IMR-90 (cell line): ENCODE measurements around the gene GPR32. TPM values are rescaled to one million over a fixed set of nuclear protein-coding genes. Genes with fewer than 3 reads are reported as not detected.

Experiments used
- ATAC-seq: fragments of 200-7000 bp; cut with Tn5 transposase; 2 replicates; pipeline ENCODE4 v1.9.1; 2020; ENCODE audit warnings: low read depth, mild to moderate bottlenecking, moderate library complexity
- BruUV-seq: library from RNA; stranded (reverse); fragments of 400-500 nt; replicated peaks from 2 replicates; lab custom pipeline; 2021; lab: Mats Ljungman, UMichigan
- CTCF ChIA-PET: fragments of 300-600 bp; formaldehyde crosslinking; extraction: SDS; loops from one replicate; lab custom pipeline; 2021; ENCODE audit warnings: antibody characterized with exemption; lab: Yijun Ruan, JAX
- POLR2A ChIA-PET: fragments of 300-600 bp; sonication (Branson Sonifier 250); formaldehyde crosslinking; loops from one replicate; lab custom pipeline; 2022; ENCODE audit warnings: antibody characterized with exemption; ENCODE audit not compliant: unreplicated experiment; lab: Charles Lee
- DNase-seq: peaks from one replicate; pipeline ENCODE4 v3.0.0; 2013
- H2AFZ ChIP-seq: replicated peaks from 2 replicates; pipeline ENCODE3; 2013; ENCODE audit warnings: low read length, mild to moderate bottlenecking; ENCODE audit not compliant: poor library complexity
- H2AK5ac ChIP-seq: 2 replicates; pipeline ENCODE4 v1.6.1; 2013; ENCODE audit warnings: low read depth, low read length, inconsistent platforms
- H2AK9ac ChIP-seq: replicated peaks from 2 replicates; pipeline ENCODE3; 2013; ENCODE audit warnings: mild to moderate bottlenecking, low read depth, low read length, moderate library complexity; ENCODE audit not compliant: poor library complexity
- H2BK120ac ChIP-seq: 2 replicates; pipeline ENCODE4 v1.6.1; 2013; ENCODE audit warnings: low read depth, low read length, inconsistent platforms
- H2BK15ac ChIP-seq: 3 replicates; pipeline ENCODE4 v1.6.1; 2013; ENCODE audit warnings: low read depth, low read length, inconsistent platforms
- H2BK20ac ChIP-seq: 2 replicates; pipeline ENCODE4 v1.6.1; 2013; ENCODE audit warnings: low read depth, mild to moderate bottlenecking, inconsistent platforms, low read length, moderate library complexity
- H2BK5ac ChIP-seq: 2 replicates; pipeline ENCODE4 v1.6.1; 2013; ENCODE audit warnings: mild to moderate bottlenecking, low read depth, low read length, inconsistent platforms; ENCODE audit not compliant: poor library complexity, severe bottlenecking
- H3K14ac ChIP-seq: replicated peaks from 2 replicates; pipeline ENCODE4 v1.6.1; 2013; ENCODE audit warnings: low read depth, low read length, inconsistent platforms
- H3K18ac ChIP-seq: 2 replicates; pipeline ENCODE4 v1.6.1; 2013; ENCODE audit warnings: low read depth, low read length, control low read depth
- H3K23ac ChIP-seq: 2 replicates; pipeline ENCODE4 v1.6.1; 2013; ENCODE audit warnings: low read depth, low read length, inconsistent platforms
- H3K27ac ChIP-seq: 2 replicates; pipeline ENCODE4 v1.5.1; 2013; ENCODE audit warnings: mild to moderate bottlenecking, control low read depth, low read length; ENCODE audit not compliant: insufficient read depth
- H3K27me3 ChIP-seq: 2 replicates; pipeline ENCODE4 v1.6.1; 2013; ENCODE audit warnings: low read length; ENCODE audit not compliant: control insufficient read depth, insufficient read depth
- H3K36me3 ChIP-seq: 2 replicates; pipeline ENCODE4 v1.6.1; 2013; ENCODE audit warnings: low read length, mixed read lengths; ENCODE audit not compliant: control insufficient read depth, insufficient read depth
- H3K4ac ChIP-seq: 2 replicates; pipeline ENCODE4 v1.6.1; 2013; ENCODE audit warnings: low read depth, low read length, inconsistent platforms
- H3K4me1 ChIP-seq: 2 replicates; pipeline ENCODE4 v1.6.1; 2013; ENCODE audit warnings: low read length, mixed read lengths; ENCODE audit not compliant: control insufficient read depth, insufficient read depth
- H3K4me2 ChIP-seq: 2 replicates; pipeline ENCODE4 v1.6.1; 2013; ENCODE audit warnings: low read depth, mild to moderate bottlenecking, control low read depth, low read length, moderate library complexity
- H3K4me3 ChIP-seq: 2 replicates; pipeline ENCODE4 v1.5.1; 2013; ENCODE audit warnings: low read depth, mild to moderate bottlenecking, control low read depth, low read length, moderate library complexity; ENCODE audit not compliant: insufficient read depth
- H3K56ac ChIP-seq: 2 replicates; pipeline ENCODE4 v1.6.1; 2013; ENCODE audit warnings: low read length, inconsistent platforms; ENCODE audit not compliant: insufficient read depth; ENCODE audit errors: extremely low read depth
- H3K79me1 ChIP-seq, 2 experiments: 2 replicates each; pipeline ENCODE4 v1.6.1; 2013; ENCODE audit warnings: low read length in 2 of 2, inconsistent platforms in 1 of 2, low read depth in 1 of 2
- H3K9ac ChIP-seq: 2 replicates; pipeline ENCODE4 v1.6.1; 2013; ENCODE audit warnings: low read depth, low read length, control low read depth
- H3K9me1 ChIP-seq: 2 replicates; pipeline ENCODE4 v1.6.1; 2013; ENCODE audit warnings: low read length, inconsistent platforms; ENCODE audit not compliant: insufficient read depth
- H3K9me3 ChIP-seq: 2 replicates; pipeline ENCODE4 v1.6.1; 2013; ENCODE audit warnings: low read length; ENCODE audit not compliant: control insufficient read depth, insufficient read depth
- H4K20me1 ChIP-seq: 2 replicates; pipeline ENCODE4 v1.6.1; 2013; ENCODE audit warnings: low read length, inconsistent platforms; ENCODE audit not compliant: insufficient read depth
- H4K5ac ChIP-seq: 2 replicates; pipeline ENCODE4 v1.6.1; 2013; ENCODE audit warnings: mild to moderate bottlenecking, low read depth, low read length, control low read depth
- H4K8ac ChIP-seq, 2 experiments: 2 replicates each; pipeline ENCODE4 v1.6.1; 2013; ENCODE audit warnings: low read depth in 2 of 2, low read length in 2 of 2, control low read depth in 1 of 2, inconsistent platforms in 1 of 2
- H4K91ac ChIP-seq: 2 replicates; pipeline ENCODE4 v1.6.1; 2013; ENCODE audit warnings: low read depth, low read length, inconsistent platforms; ENCODE audit not compliant: insufficient read depth
- BHLHE40 ChIP-seq: fragments of 150-350 bp; IDR thresholded peaks from 2 replicates; pipeline ENCODE4 v1.6.1; 2016; ENCODE audit warnings: mild to moderate bottlenecking, low read depth, low read length
- CEBPB ChIP-seq: IDR thresholded peaks from 2 replicates; pipeline ENCODE4 v1.6.1; 2012; ENCODE audit warnings: low read depth, low read length, improper control_type of control experiment
- CHD1 ChIP-seq: IDR thresholded peaks from 2 replicates; pipeline ENCODE4 v1.6.1; 2012; ENCODE audit warnings: low read depth, low read length, improper control_type of control experiment
- FOS ChIP-seq: fragments of 150-350 bp; IDR thresholded peaks from 2 replicates; pipeline ENCODE4 v1.6.1; 2016; ENCODE audit warnings: low read depth, low read length
- MAFK ChIP-seq: IDR thresholded peaks from 2 replicates; pipeline ENCODE4 v1.6.1; 2012; ENCODE audit warnings: low read depth, low read length, improper control_type of control experiment
- MAZ ChIP-seq: IDR thresholded peaks from 2 replicates; pipeline ENCODE4 v1.6.1; 2012; ENCODE audit warnings: low read depth, mild to moderate bottlenecking, low read length, improper control_type of control experiment, moderate library complexity, borderline replicate concordance
- POLR2A ChIP-seq: IDR thresholded peaks from 2 replicates; pipeline ENCODE4 v1.6.1; 2012; ENCODE audit warnings: mild to moderate bottlenecking, low read depth, low read length
- RAD21 ChIP-seq: IDR thresholded peaks from 2 replicates; pipeline ENCODE4 v1.6.1; 2012; ENCODE audit warnings: low read length, improper control_type of control experiment
- WGBS, 2 experiments: methylation state at CpG; one replicate each; pipeline versions ENCODE4 v1.1.5 to v1.1.7; 2013; ENCODE audit warnings: missing lambda C conversion rate in 2 of 2; ENCODE audit not compliant: insufficient read length in 1 of 2; ENCODE audit errors: extremely low coverage in 2 of 2; 5-methylcytosine and 5-hydroxymethylcytosine counted together
- dilution Hi-C: fragments of 300-500 bp; cut with HindIII; formaldehyde crosslinking; loops from one replicate; pipeline ENCODE4 v1.14.3; 2018; ENCODE audit warnings: low sequenced_read_pairs; ENCODE audit not compliant: unreplicated experiment
- in situ Hi-C: fragments of 300-500 bp; cut with MboI; formaldehyde crosslinking; loops from 3 replicates; pipeline ENCODE4 v1.14.3; 2019; ENCODE audit warnings: low sequenced_read_pairs, inconsistent platforms, mixed read lengths
- intact Hi-C: fragments of 100-400 bp; cut with micrococcal nuclease; formaldehyde crosslinking; loops from 2 replicates; pipeline ENCODE4 v1.10.0; 2022
- polyA plus RNA-seq, 3 experiments: library from polyadenylated mRNA; depleted of rRNA; stranded (reverse); fragments of >200 nt; gene quantifications; 2 replicates each; pipeline ENCODE4 v1.2.3, GENCODE V29; 2012; ENCODE audit warnings: low replicate concordance in 1 of 3
- total RNA-seq: library from RNA; depleted of rRNA; stranded (reverse); fragments of >200 nt; gene quantifications from 2 replicates; pipeline ENCODE4 v1.2.3, GENCODE V29; 2012
- TF ChIP-seq, protein P1 (sequence below): fragments of 150-350 bp; IDR thresholded peaks from 2 replicates; pipeline ENCODE4 v1.6.1; 2016; ENCODE audit warnings: low read depth, mild to moderate bottlenecking, low read length, moderate library complexity, borderline replicate concordance

The GPR32 gene
- total and polyA plus RNA-seq, 2 of the 4 experiments (the other 2 are of a cell fraction) = not detected

DNA sequence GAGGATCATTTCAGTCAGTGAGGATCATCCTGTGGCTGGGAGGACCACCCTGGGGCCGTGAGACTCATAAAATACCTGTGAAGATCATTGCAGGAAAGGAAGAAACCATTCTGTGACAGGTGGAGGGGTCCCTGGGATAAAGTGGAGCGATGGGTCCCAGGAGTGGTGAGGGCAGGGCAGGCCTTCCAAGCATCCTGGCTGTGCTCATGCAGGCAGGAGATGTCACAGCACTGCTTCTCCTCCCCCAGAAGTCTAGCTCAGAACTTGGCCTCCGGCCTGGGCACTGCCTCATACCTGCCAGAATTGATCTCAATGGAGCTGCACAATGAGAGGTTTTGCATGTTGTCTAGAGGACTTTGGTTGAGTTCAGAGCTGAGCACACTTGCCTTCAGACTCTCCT is 42.2 kb downstream of the GPR32 start:
- CTCF ChIA-PET = no interaction called here
- in situ Hi-C loops = no loop called here

More for the DNA sequence above, 42.2 kb downstream of the GPR32 start:
- Histone ChIP-seq H2AK9ac (no peak overlapping the region), H3K9me3 (no peaks in the 10 kb centered on the region), H3K14ac (no peak overlapping the region), H3K9me1 (no peaks in the 10 kb centered on the region), H3K4me2 (no peak overlapping the region), H3K36me3 (no peaks in the 10 kb centered on the region), H3K4me3 (no peak overlapping the region), H4K8ac (no peak overlapping the region), H3K27ac (no peak overlapping the region), H2BK20ac (no peak overlapping the region), H3K9ac (no peak overlapping the region), H2AK5ac (no peak overlapping the region), H2BK5ac (no peak overlapping the region), H2AFZ (no peak overlapping the region), H3K79me1 (no peaks in the 10 kb centered on the region), H2BK15ac (no peak overlapping the region), H3K23ac (no peak overlapping the region), H3K4ac (no peak overlapping the region), H4K20me1 (no peaks in the 10 kb centered on the region), H3K56ac (no peak overlapping the region), H4K91ac (no peak overlapping the region), H3K4me1 (no peaks in the 10 kb centered on the region), H3K18ac (no peak overlapping the region), H3K27me3 (peaks cover 10% of the 10 kb centered on the region), H2BK120ac (no peak overlapping the region), H4K5ac (no peak overlapping the region)
- DNase-seq (no peak), ATAC-seq (no peak)
- intact Hi-C loops (no loop called here), dilution Hi-C loops (no loop called here)
- TF ChIP-seq MAZ = no peak
- no peak for TF ChIP-seq BHLHE40
- TF ChIP-seq, protein P1, sequence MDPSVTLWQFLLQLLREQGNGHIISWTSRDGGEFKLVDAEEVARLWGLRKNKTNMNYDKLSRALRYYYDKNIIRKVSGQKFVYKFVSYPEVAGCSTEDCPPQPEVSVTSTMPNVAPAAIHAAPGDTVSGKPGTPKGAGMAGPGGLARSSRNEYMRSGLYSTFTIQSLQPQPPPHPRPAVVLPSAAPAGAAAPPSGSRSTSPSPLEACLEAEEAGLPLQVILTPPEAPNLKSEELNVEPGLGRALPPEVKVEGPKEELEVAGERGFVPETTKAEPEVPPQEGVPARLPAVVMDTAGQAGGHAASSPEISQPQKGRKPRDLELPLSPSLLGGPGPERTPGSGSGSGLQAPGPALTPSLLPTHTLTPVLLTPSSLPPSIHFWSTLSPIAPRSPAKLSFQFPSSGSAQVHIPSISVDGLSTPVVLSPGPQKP = no peak
- no peak for TF ChIP-seq POLR2A
- no peak for TF ChIP-seq FOS
- TF ChIP-seq MAFK = no peak
- TF ChIP-seq CEBPB = no peak
- no peak for TF ChIP-seq RAD21
- TF ChIP-seq CHD1 = no peak
- POLR2A ChIA-PET = no interaction called here
- no CpG with 5 or more reads among the region's 3 CpGs for WGBS, 2 experiments
- no TSS peak for BruUV-seq
